Activated CD4-positive, alpha-beta T cell treated with anti-CD3 and anti-CD28 coated beads for 36 hours (primary cell): ENCODE measurements around the gene LMX1B. TPM values are rescaled to one million over a fixed set of nuclear protein-coding genes. Genes with fewer than 3 reads are reported as not detected.
"Not testable (repeated sequence)": the region's sequence is repeated elsewhere in the genome, so short reads cannot be mapped to it uniquely, and the experiment has no call there.

ENCODE experiments used
- ATAC-seq: fragments of 200-7000 bp; cut with Tn5 transposase; one replicate; pipeline ENCODE4 v1.10.0; 2021; ENCODE audit warnings: mild to moderate bottlenecking, moderate library complexity
- CTCF ChIA-PET: fragments of 350-600 bp; sonication (Branson Sonifier 250); formaldehyde crosslinking; loops from one replicate; lab custom pipeline; 2021; ENCODE audit warnings: antibody characterized with exemption; lab: Charles Lee
- POLR2A ChIA-PET: fragments of 350-600 bp; sonication (Branson Sonifier 250); formaldehyde crosslinking; loops from one replicate; lab custom pipeline; 2021; ENCODE audit warnings: antibody characterized with exemption, inconsistent platforms; lab: Charles Lee
- DNase-seq: peaks from one replicate; pipeline ENCODE4 v3.0.0-alpha.2; 2020
- H3K27ac Mint-ChIP-seq: one replicate; pipeline ENCODE4 v1.8.0; 2021; ENCODE audit warnings: mixed read lengths
- H3K27me3 Mint-ChIP-seq: one replicate; pipeline ENCODE4 v1.8.0; 2021; ENCODE audit warnings: mixed read lengths
- H3K36me3 Mint-ChIP-seq: one replicate; pipeline ENCODE4 v1.8.0; 2021; ENCODE audit warnings: low read depth, mixed read lengths
- H3K4me1 Mint-ChIP-seq: one replicate; pipeline ENCODE4 v1.8.0; 2021; ENCODE audit warnings: mixed read lengths
- H3K4me3 Mint-ChIP-seq: one replicate; pipeline ENCODE4 v1.8.0; 2021; ENCODE audit warnings: mild to moderate bottlenecking, moderate library complexity, mixed read lengths
- H3K9me3 Mint-ChIP-seq: one replicate; pipeline ENCODE4 v1.8.0; 2021; ENCODE audit warnings: low read depth, mixed read lengths
- intact Hi-C, 2 experiments: fragments of 100-400 bp; cut with DNase I in 1 of 2; cut with micrococcal nuclease in 1 of 2; formaldehyde crosslinking; loops; one replicate each; pipeline versions ENCODE4 v1.14.2 to v1.15.1; 2022 to 2024; cut with DNase I, micrococcal nuclease
- total RNA-seq, 2 experiments: library from RNA; stranded (reverse); gene quantifications; one replicate each; pipeline ENCODE4 v1.2.3, GENCODE V29; 2021

The LMX1B gene
- total RNA-seq, 2 experiments from 2014 or later = not detected

DNA sequence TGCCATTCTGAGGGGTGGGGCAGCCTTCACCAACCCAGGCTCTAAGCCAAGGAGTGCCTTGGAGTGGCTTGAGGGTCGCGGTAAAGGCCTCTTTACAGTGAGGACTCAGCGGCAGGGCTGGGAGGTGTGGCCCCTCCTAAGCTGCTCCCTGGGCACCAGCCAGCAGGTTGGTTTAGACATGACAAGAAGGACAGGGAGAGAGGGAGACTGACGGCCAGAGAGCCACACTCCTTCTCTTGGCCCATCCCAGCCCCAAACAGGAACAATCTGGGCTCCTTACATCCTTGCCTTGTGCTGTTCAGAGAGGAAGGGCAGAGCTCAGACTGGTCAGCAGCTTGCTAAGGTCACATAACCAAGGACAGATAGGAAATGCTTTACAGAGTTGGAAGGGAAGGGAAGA is 94.5 kb downstream of the LMX1B start:
- Mint-ChIP-seq H3K4me1 (peaks cover 19% of the 10 kb centered on the region), H3K9me3 (no peaks in the 10 kb centered on the region), H3K27me3 (peaks cover 13% of the 10 kb centered on the region), H3K4me3 (no peak overlapping the region), H3K27ac (no peak overlapping the region), H3K36me3 (no peaks in the 10 kb centered on the region)
- DNase-seq = no peak
- intact Hi-C loops = no loop called here
- POLR2A ChIA-PET = no interaction called here
- no peak for ATAC-seq
- CTCF ChIA-PET = interaction anchor here (0.5 to 11.4 kb wide), 6 partner anchors 11 to 72 kb away, joined by 3 to 288 read pairs (median 3); no protein-coding TSS in a partner anchor

- ATAC-seq (no peak), DNase-seq (no peak)
- H3K4me3 Mint-ChIP-seq = no peak overlapping the region
- H3K27me3 Mint-ChIP-seq = peaks cover 7% of the 10 kb centered on the region
- no peak overlapping the region for H3K27ac Mint-ChIP-seq
- H3K36me3 Mint-ChIP-seq = no peaks in the 10 kb centered on the region
- no peaks in the 10 kb centered on the region for H3K9me3 Mint-ChIP-seq
- H3K4me1 Mint-ChIP-seq = peaks cover 19% of the 10 kb centered on the region
- CTCF ChIA-PET = interaction anchor here (1.5 to 11.4 kb wide), 3 partner anchors 71 to 82 kb away, joined by 3 to 288 read pairs (median 6); no protein-coding TSS in a partner anchor
- intact Hi-C loops = no loop called here
- POLR2A ChIA-PET = no interaction called here
These were observed 95.5 kb downstream of the LMX1B start for GRCh38 chr9:126709241-126709640.

DNA sequence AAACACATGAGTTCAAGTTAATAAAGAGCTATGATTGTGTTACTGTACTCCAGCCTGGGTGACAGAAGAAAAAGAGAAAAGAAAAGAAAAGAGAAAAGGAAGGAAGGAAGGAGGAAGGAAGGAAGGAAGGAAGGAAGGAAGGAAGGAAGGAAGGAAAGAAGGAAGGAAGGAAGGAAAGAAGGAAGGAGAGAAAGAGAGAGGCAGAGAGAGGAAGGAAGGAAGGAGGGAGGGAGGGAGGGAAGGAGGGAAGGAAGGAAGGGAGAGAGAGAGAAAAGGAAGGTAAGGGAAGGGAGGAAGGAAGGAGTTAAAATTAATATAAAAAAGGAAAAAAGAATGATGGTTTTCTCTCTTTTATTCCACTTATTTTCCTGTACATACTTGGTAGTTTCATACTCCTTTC is 101.7 kb downstream of the LMX1B start:
- Mint-ChIP-seq H3K36me3 (no peaks in the 10 kb centered on the region), H3K27me3 (no peaks in the 10 kb centered on the region), H3K4me1 (peaks cover 17% of the 10 kb centered on the region), H3K27ac (no peak overlapping the region), H3K4me3 (no peak overlapping the region), H3K9me3 (no peaks in the 10 kb centered on the region)
- POLR2A ChIA-PET = no interaction called here
- intact Hi-C loops = no loop called here
- ATAC-seq = no peak
- CTCF ChIA-PET = no interaction called here
- DNase-seq = no peak

GRCh38 chr9:126717441-126717840 is 103.7 kb downstream of the LMX1B start:
- DNase-seq, H3K27me3 Mint-ChIP-seq, H3K36me3 Mint-ChIP-seq, H3K9me3 Mint-ChIP-seq, ATAC-seq, intact Hi-C loops, POLR2A ChIA-PET, H3K4me3 Mint-ChIP-seq, H3K27ac Mint-ChIP-seq: not testable (repeated sequence)
- peaks cover 35% of the 10 kb centered on the region for H3K4me1 Mint-ChIP-seq
- CTCF ChIA-PET = interaction anchor here (4.8 kb wide), 1 partner anchor 11 kb away, joined by 31 read pairs; no protein-coding TSS in a partner anchor

DNA sequence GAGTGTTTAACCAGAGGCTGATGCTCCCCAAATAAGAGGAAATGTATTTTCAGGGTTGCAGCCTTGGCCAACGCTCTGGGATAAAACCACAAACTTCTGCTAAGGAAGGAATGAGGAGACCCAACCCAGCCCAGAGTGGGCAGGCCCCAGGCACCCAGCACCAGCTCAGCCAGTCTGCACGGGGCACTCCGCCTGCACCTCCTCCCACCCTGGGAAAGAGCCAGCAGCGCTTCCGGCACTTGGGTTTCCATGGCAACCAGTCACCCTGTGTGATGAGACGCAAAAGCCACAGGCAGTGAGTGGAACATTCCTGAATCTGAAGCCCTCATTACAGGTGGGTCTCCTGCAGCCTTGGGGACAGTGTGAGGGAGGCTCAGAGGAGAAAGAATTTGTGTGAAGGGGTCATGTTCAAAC is 105.9 kb downstream of the LMX1B start:
- DNase-seq (peak; percentile 90), ATAC-seq (peak; percentile 55)
- peaks cover 43% of the 10 kb centered on the region for H3K4me1 Mint-ChIP-seq
- H3K27me3 Mint-ChIP-seq = no peaks in the 10 kb centered on the region
- intact Hi-C loops = loop anchor here in 1 of 2 experiments (1.0 to 10.0 kb wide), 3 partner anchors 14 to 1855 kb away; partner anchors contain the start of genes ARPC5L and RPL35
- peak overlapping the region; percentile 78 for H3K27ac Mint-ChIP-seq
- no peaks in the 10 kb centered on the region for H3K36me3 Mint-ChIP-seq
- no peaks in the 10 kb centered on the region for H3K9me3 Mint-ChIP-seq
- CTCF ChIA-PET = interaction anchor here (0.6 to 4.8 kb wide), 7 partner anchors 9 to 85 kb away, joined by 3 to 31 read pairs (median 4); partner anchors contain the start of gene ZBTB43
- POLR2A ChIA-PET = interaction anchor here (0.5 kb wide), 2 partner anchors 14 to 202 kb away, joined by 3 read pairs; no protein-coding TSS in a partner anchor
- peak overlapping the region; percentile 35 for H3K4me3 Mint-ChIP-seq

GRCh38 chr9:126720036-126720435 is 106.3 kb downstream of the LMX1B start:
- intact Hi-C loops = loop anchor here in 1 of 2 experiments (5.0 to 10.0 kb wide), 2 partner anchors 707 to 1855 kb away; partner anchors contain the start of genes ARPC5L and RPL35
- ChIA-PET POLR2A (interaction anchor here (0.5 kb wide), 1 partner anchor 15 kb away, joined by 3 read pairs; no protein-coding TSS in a partner anchor), CTCF (interaction anchor here (1.0 to 4.8 kb wide), 4 partner anchors 10 to 17 kb away, joined by 3 to 31 read pairs (median 6); no protein-coding TSS in a partner anchor)
- Mint-ChIP-seq H3K27ac (peak overlapping the region; percentile 78), H3K4me1 (peaks cover 43% of the 10 kb centered on the region), H3K36me3 (no peaks in the 10 kb centered on the region), H3K9me3 (no peaks in the 10 kb centered on the region), H3K4me3 (peak overlapping the region; percentile 35), H3K27me3 (no peaks in the 10 kb centered on the region)
- ATAC-seq = no peak
- DNase-seq = peak; percentile 13

GRCh38 chr9:126720661-126721563 is 107.2 kb downstream of the LMX1B start:
- H3K27me3 Mint-ChIP-seq = no peaks in the 10 kb centered on the region
- peak overlapping the region; percentile 68 for H3K4me3 Mint-ChIP-seq
- CTCF ChIA-PET = interaction anchor here (0.6 to 4.8 kb wide), 3 partner anchors 15 to 142 kb away, joined by 3 to 31 read pairs (median 6); no protein-coding TSS in a partner anchor
- intact Hi-C loops = loop anchor here in 1 of 2 experiments (5.0 to 10.0 kb wide), 2 partner anchors 706 to 1856 kb away; partner anchors contain the start of genes ARPC5L and RPL35
- DNase-seq (peak; percentile 12), ATAC-seq (no peak)
- no peaks in the 10 kb centered on the region for H3K9me3 Mint-ChIP-seq
- H3K4me1 Mint-ChIP-seq = peaks cover 43% of the 10 kb centered on the region
- POLR2A ChIA-PET = no interaction called here
- no peaks in the 10 kb centered on the region for H3K36me3 Mint-ChIP-seq
- H3K27ac Mint-ChIP-seq = peak overlapping the region; percentile 58

DNA sequence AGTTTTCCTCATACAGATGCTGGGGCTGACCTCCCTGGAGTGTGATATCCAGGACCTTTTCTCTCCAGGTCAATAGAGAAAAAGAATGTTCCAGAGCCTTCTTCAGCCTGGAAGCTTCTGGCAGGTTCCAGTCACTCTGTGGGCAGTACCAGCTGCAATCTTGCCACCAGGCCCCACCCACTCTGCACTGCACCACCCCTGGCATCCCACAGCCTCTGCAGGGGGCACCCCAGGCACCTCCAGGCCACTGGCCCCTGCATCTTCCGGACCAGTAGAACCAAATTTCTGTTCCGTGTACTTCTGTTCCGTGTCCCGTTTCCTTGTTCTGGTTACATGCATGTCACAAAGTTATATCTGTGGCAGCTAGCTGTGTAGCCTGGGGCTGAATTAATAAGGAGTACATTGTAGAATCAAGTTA is 107.8 kb downstream of the LMX1B start:
- Mint-ChIP-seq H3K4me1 (peaks cover 43% of the 10 kb centered on the region), H3K9me3 (no peaks in the 10 kb centered on the region), H3K27ac (peak overlapping the region; percentile 81), H3K36me3 (no peaks in the 10 kb centered on the region), H3K27me3 (no peaks in the 10 kb centered on the region), H3K4me3 (peak overlapping the region; percentile 68)
- ChIA-PET POLR2A (no interaction called here), CTCF (interaction anchor here (4.8 kb wide), 1 partner anchor 15 kb away, joined by 31 read pairs; no protein-coding TSS in a partner anchor)
- DNase-seq (peak; percentile 31), ATAC-seq (no peak)
- intact Hi-C loops = loop anchor here in 1 of 2 experiments (5.0 to 10.0 kb wide), 2 partner anchors 706 to 1857 kb away; partner anchors contain the start of genes ARPC5L and RPL35

GRCh38 chr9:126722252-126722921 is 108.7 kb downstream of the LMX1B start:
- Mint-ChIP-seq H3K4me3 (peak overlapping the region; percentile 68), H3K36me3 (no peaks in the 10 kb centered on the region), H3K9me3 (no peaks in the 10 kb centered on the region), H3K27me3 (no peaks in the 10 kb centered on the region), H3K4me1 (peaks cover 43% of the 10 kb centered on the region), H3K27ac (peak overlapping the region; percentile 81)
- POLR2A ChIA-PET = no interaction called here
- intact Hi-C loops = loop anchor here in 1 of 2 experiments (1.0 to 10.0 kb wide), 8 partner anchors 83 to 1858 kb away; partner anchors contain the start of genes ARPC5L, PBX3, RALGPS1 and RPL35
- CTCF ChIA-PET = no interaction called here
- peak; percentile 96 for DNase-seq
- peak; percentile 73 for ATAC-seq

- H3K36me3 Mint-ChIP-seq = no peaks in the 10 kb centered on the region
- POLR2A ChIA-PET = no interaction called here
These were observed 109.4 kb downstream of the LMX1B start for GRCh38 chr9:126722922-126723806.

More at GRCh38 chr9:126722922-126723806, 109.4 kb downstream of the LMX1B start:
- H3K4me3 Mint-ChIP-seq = peak overlapping the region; percentile 77
- intact Hi-C loops = loop anchor here in 1 of 2 experiments (1.0 to 10.0 kb wide), 8 partner anchors 82 to 1858 kb away; partner anchors contain the start of genes ARPC5L, PBX3, RALGPS1 and RPL35
- CTCF ChIA-PET = interaction anchor here (1.0 to 3.4 kb wide), 3 partner anchors 16 to 56 kb away, joined by 3 to 11 read pairs (median 10); no protein-coding TSS in a partner anchor
- ATAC-seq (peak; percentile 74), DNase-seq (peak; percentile 86)
- H3K27me3 Mint-ChIP-seq = no peaks in the 10 kb centered on the region
- H3K4me1 Mint-ChIP-seq = peaks cover 43% of the 10 kb centered on the region
- peak overlapping the region; percentile 89 for H3K27ac Mint-ChIP-seq
- no peaks in the 10 kb centered on the region for H3K9me3 Mint-ChIP-seq
